Left ventricle myocardium inferior (tissue), 1 donor: Measurements from ENCODE around the gene ST6GALNAC4. TPM values are rescaled to one million over a fixed set of nuclear protein-coding genes. Genes with fewer than 3 reads are reported as not detected.

ENCODE experiments used
- DNase-seq: peaks from one replicate; pipeline ENCODE4 v3.0.0-alpha.2; 2020
- H3K27ac ChIP-seq: fragments of 200-600 bp; replicated peaks from 2 replicates; pipeline ENCODE4 v1.8.0; 2021
- H3K27me3 ChIP-seq: fragments of 200-600 bp; 2 replicates; pipeline ENCODE4 v1.8.0; 2021; ENCODE audit warnings: low read depth
- H3K36me3 ChIP-seq: fragments of 200-600 bp; 2 replicates; pipeline ENCODE4 v1.8.0; 2021
- H3K4me1 ChIP-seq: fragments of 200-600 bp; 2 replicates; pipeline ENCODE4 v1.8.0; 2021
- H3K4me3 ChIP-seq: fragments of 200-600 bp; 2 replicates; pipeline ENCODE4 v1.8.0; 2021; ENCODE audit warnings: mild to moderate bottlenecking, moderate library complexity
- H3K9me3 ChIP-seq: fragments of 200-600 bp; replicated peaks from 2 replicates; pipeline ENCODE4 v1.8.0; 2021
- CTCF ChIP-seq: fragments of 200-600 bp; IDR thresholded peaks from 2 replicates; pipeline ENCODE4 v1.8.0; 2021; ENCODE audit warnings: antibody characterized with exemption, mild to moderate bottlenecking, borderline replicate concordance
- intact Hi-C: fragments of 100-400 bp; cut with micrococcal nuclease; formaldehyde crosslinking; loops from one replicate; pipeline ENCODE4 v1.11.0; 2022
- total RNA-seq: library from RNA; stranded (reverse); fragmentation: NEBNext Ultra II Directional; extraction: Animal tissue kit (Norgen Biotek cat#: 25700); gene quantifications from one replicate; pipeline ENCODE4 v1.2.1, GENCODE V29; 2021
- donor health status: DM: no; HTN: yes; CAD: no; lungs with severe emphysema.

ST6GALNAC4 gene
- total RNA-seq, 1 donor from 2014 or later = 31.3 TPM

DNA sequence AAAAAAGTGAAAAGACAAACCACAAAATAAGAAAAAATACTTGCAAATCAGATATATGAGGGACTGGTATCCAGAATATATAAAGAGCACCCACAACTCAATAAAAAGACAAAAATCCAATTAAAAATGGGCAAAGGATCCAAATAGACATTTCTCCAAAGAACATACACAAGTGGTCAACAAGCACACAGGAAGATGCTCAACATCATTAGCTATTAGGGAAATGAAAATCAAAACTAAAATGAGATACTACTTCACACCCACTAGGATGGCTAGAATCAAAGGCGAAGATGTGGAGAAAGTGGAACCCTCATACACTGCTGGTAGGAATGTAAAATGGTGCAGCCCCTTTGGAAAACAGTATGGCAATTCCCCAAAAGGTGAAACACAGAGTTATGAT is 41.9 kb upstream of the ST6GALNAC4 start:
- Histone ChIP-seq H3K4me3 (no peak overlapping the region), H3K27ac (no peak overlapping the region), H3K4me1 (peaks cover 58% of the 10 kb centered on the region), H3K27me3 (no peaks in the 10 kb centered on the region), H3K9me3 (peaks cover 6% of the 10 kb centered on the region), H3K36me3 (no peaks in the 10 kb centered on the region)
- no peak for TF ChIP-seq CTCF
- intact Hi-C loops = no loop called here
- no peak for DNase-seq

- Histone ChIP-seq H3K9me3 (peaks cover 6% of the 10 kb centered on the region), H3K4me1 (peaks cover 66% of the 10 kb centered on the region), H3K36me3 (no peaks in the 10 kb centered on the region), H3K27me3 (no peaks in the 10 kb centered on the region), H3K4me3 (no peak overlapping the region), H3K27ac (peak overlapping the region; percentile 80)
- peak; percentile 54 for DNase-seq
- peak; percentile 59 for TF ChIP-seq CTCF
- intact Hi-C loops = no loop called here
These were observed 38.6 kb upstream of the ST6GALNAC4 start for GRCh38 chr9:127955294-127956015.

GRCh38 chr9:127954831-127955293 is 38.0 kb upstream of the ST6GALNAC4 start:
- no peak for DNase-seq
- no peak for TF ChIP-seq CTCF
- no peak overlapping the region for H3K4me3 ChIP-seq
- peaks cover 66% of the 10 kb centered on the region for H3K4me1 ChIP-seq
- intact Hi-C loops = no loop called here
- peak overlapping the region; percentile 80 for H3K27ac ChIP-seq
- no peaks in the 10 kb centered on the region for H3K27me3 ChIP-seq
- no peaks in the 10 kb centered on the region for H3K36me3 ChIP-seq
- H3K9me3 ChIP-seq = peaks cover 6% of the 10 kb centered on the region

GRCh38 chr9:127953768-127954505 is 37.1 kb upstream of the ST6GALNAC4 start:
- Histone ChIP-seq H3K9me3 (peaks cover 6% of the 10 kb centered on the region), H3K4me1 (peaks cover 72% of the 10 kb centered on the region), H3K36me3 (no peaks in the 10 kb centered on the region), H3K27ac (peak overlapping the region; percentile 80), H3K4me3 (no peak overlapping the region), H3K27me3 (no peaks in the 10 kb centered on the region)
- TF ChIP-seq CTCF = no peak
- no peak for DNase-seq
- intact Hi-C loops = no loop called here

DNA sequence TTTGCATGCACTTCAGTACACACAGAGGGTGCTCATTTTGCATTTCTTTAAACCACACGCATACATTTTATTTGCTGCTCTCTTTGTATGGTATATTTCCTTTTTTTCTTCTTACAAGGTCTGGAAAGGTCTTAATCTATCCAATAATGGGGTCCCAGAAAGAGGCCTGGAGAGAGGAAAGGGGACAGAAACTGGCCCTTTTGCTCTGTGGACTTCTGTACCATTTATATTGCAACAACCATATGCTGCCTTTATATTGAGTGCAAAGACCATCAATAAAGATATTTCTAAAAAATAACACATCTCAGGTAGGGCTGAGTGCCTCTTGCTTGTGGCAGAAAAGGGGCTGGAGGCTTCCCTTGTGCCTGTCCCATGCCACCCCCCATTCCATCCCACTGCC is 36.3 kb upstream of the ST6GALNAC4 start:
- H3K36me3 ChIP-seq = no peaks in the 10 kb centered on the region
- TF ChIP-seq CTCF = no peak
- H3K9me3 ChIP-seq = peaks cover 6% of the 10 kb centered on the region
- intact Hi-C loops = no loop called here
- H3K4me1 ChIP-seq = peaks cover 80% of the 10 kb centered on the region
- H3K27ac ChIP-seq = no peak overlapping the region
- no peak for DNase-seq
- no peaks in the 10 kb centered on the region for H3K27me3 ChIP-seq
- H3K4me3 ChIP-seq = no peak overlapping the region
